GM13976 (cell line): ENCODE data around the gene CARD14.

Experiments used
- DNase-seq: peaks from one replicate; pipeline ENCODE4 v3.0.0; 2012; ENCODE audit warnings: low spot score
- CTCF ChIP-seq: IDR thresholded peaks from 2 replicates; pipeline ENCODE4 v1.5.1; 2012; ENCODE audit warnings: borderline replicate concordance, mild to moderate bottlenecking; ENCODE audit not compliant: insufficient read depth; ENCODE audit errors: extremely low read depth, missing control alignments, control extremely low read depth
- in situ Hi-C: fragments of 300-500 bp; cut with MboI; formaldehyde crosslinking; loops from one replicate; pipeline ENCODE4 v1.12.0; 2022; ENCODE audit warnings: low sequenced_read_pairs, mixed read lengths, inconsistent platforms; ENCODE audit not compliant: unreplicated experiment

Gene CARD14

GRCh38 chr17:80183581-80184422 is 14.0 kb downstream of the CARD14 start:
- no peak for DNase-seq
- in situ Hi-C loops: no loop called here
- TF ChIP-seq CTCF: no peak

- in situ Hi-C loops: no loop called here
- no peak for TF ChIP-seq CTCF
- DNase-seq: no peak
Measured at GRCh38 chr17:80184423-80184714, 14.5 kb downstream of the CARD14 start.

GRCh38 chr17:80185968-80186367 is 16.1 kb downstream of the CARD14 start:
- TF ChIP-seq CTCF: no peak
- DNase-seq: no peak
- in situ Hi-C loops: no loop called here

- no peak for TF ChIP-seq CTCF
- in situ Hi-C loops: no loop called here
- DNase-seq: no peak
Measured at GRCh38 chr17:80187090-80187489, 17.3 kb downstream of the CARD14 start.

GRCh38 chr17:80187515-80187941 is 17.7 kb downstream of the CARD14 start:
- TF ChIP-seq CTCF: no peak
- DNase-seq: no peak
- in situ Hi-C loops: no loop called here

- in situ Hi-C loops: no loop called here
- DNase-seq: no peak
- no peak for TF ChIP-seq CTCF
Measured at GRCh38 chr17:80189611-80190010, 19.8 kb downstream of the CARD14 start.
